Activated naive CD8-positive, alpha-beta T cell treated with anti-CD3 and anti-CD28 coated beads for 36 hours (primary cell): ENCODE data around the gene MINK1. TPM values are rescaled to one million over a fixed set of nuclear protein-coding genes. Genes with fewer than 3 reads are reported as not detected.
A peak's percentile ranks its signal among the peaks of the same experiment; 100 is the strongest.
"Not testable (repeated sequence)": the region's sequence is repeated elsewhere in the genome, so short reads cannot be mapped to it uniquely, and the experiment has no call there.

Experiments used
- DNase-seq: peaks from one replicate; pipeline ENCODE4 v3.0.0; 2021
- H3K27ac Mint-ChIP-seq: one replicate; pipeline ENCODE4 v1.8.0; 2022; ENCODE audit warnings: mild to moderate bottlenecking, moderate library complexity, mixed read lengths
- H3K27me3 Mint-ChIP-seq: one replicate; pipeline ENCODE4 v1.8.0; 2022; ENCODE audit warnings: mild to moderate bottlenecking, mixed read lengths
- H3K36me3 Mint-ChIP-seq: one replicate; pipeline ENCODE4 v1.8.0; 2021; ENCODE audit warnings: mild to moderate bottlenecking, mixed read lengths
- H3K4me1 Mint-ChIP-seq: one replicate; pipeline ENCODE4 v1.8.0; 2021; ENCODE audit warnings: mixed read lengths
- H3K4me3 Mint-ChIP-seq: one replicate; pipeline ENCODE4 v1.8.0; 2022; ENCODE audit warnings: mild to moderate bottlenecking, moderate library complexity, mixed read lengths
- H3K9me3 Mint-ChIP-seq: one replicate; pipeline ENCODE4 v1.8.0; 2022; ENCODE audit warnings: mixed read lengths
- total RNA-seq, 2 experiments: library from RNA; stranded (reverse); gene quantifications; one replicate each; pipeline ENCODE4 v1.2.3, GENCODE V29; 2021

The MINK1 gene
- total RNA-seq, 2 experiments from 2014 or later: 34.7 to 37.7 TPM

DNA sequence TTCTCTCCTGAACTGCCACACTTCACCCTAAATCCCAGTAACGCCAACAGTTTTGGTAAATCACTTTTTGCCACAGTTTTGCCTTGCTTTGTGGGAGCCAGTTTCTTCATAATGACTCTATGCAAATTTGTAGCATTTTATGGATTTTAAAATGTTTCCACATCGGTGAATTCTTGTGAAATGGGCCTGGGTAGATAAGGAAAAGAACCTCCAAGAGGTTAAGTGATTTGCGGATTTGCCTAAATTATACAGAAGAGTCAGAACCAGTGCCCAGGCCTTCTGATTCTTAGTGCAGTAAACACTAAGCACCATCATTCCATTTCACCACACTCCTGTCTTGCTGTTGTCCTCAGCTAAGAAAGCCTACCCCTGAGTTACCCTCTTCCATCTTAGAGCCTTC, 17.9 kb downstream of the MINK1 start:
- peaks cover 8% of the 10 kb centered on the region for H3K27me3 Mint-ChIP-seq
- peaks cover 14% of the 10 kb centered on the region for H3K4me1 Mint-ChIP-seq
- peaks cover 11% of the 10 kb centered on the region for H3K36me3 Mint-ChIP-seq
- H3K9me3 Mint-ChIP-seq: peaks cover 7% of the 10 kb centered on the region
- no peak for DNase-seq
- no peak overlapping the region for H3K27ac Mint-ChIP-seq
- no peak overlapping the region for H3K4me3 Mint-ChIP-seq

GRCh38 chr17:4852567-4853207, 19.5 kb downstream of the MINK1 start:
- peaks cover 14% of the 10 kb centered on the region for H3K36me3 Mint-ChIP-seq
- peaks cover 14% of the 10 kb centered on the region for H3K4me1 Mint-ChIP-seq
- H3K4me3 Mint-ChIP-seq: no peak overlapping the region
- peaks cover 7% of the 10 kb centered on the region for H3K9me3 Mint-ChIP-seq
- peak overlapping the region; percentile 50 for H3K27ac Mint-ChIP-seq
- DNase-seq: peak; percentile 14
- peaks cover 8% of the 10 kb centered on the region for H3K27me3 Mint-ChIP-seq

- Mint-ChIP-seq H3K27ac (peak overlapping the region; percentile 78), H3K4me1 (peaks cover 14% of the 10 kb centered on the region), H3K9me3 (peaks cover 7% of the 10 kb centered on the region), H3K36me3 (peaks cover 14% of the 10 kb centered on the region), H3K27me3 (peaks cover 8% of the 10 kb centered on the region), H3K4me3 (peak overlapping the region; percentile 26)
- DNase-seq: no peak
These were observed 20.1 kb downstream of the MINK1 start for GRCh38 chr17:4853208-4853671.

DNA sequence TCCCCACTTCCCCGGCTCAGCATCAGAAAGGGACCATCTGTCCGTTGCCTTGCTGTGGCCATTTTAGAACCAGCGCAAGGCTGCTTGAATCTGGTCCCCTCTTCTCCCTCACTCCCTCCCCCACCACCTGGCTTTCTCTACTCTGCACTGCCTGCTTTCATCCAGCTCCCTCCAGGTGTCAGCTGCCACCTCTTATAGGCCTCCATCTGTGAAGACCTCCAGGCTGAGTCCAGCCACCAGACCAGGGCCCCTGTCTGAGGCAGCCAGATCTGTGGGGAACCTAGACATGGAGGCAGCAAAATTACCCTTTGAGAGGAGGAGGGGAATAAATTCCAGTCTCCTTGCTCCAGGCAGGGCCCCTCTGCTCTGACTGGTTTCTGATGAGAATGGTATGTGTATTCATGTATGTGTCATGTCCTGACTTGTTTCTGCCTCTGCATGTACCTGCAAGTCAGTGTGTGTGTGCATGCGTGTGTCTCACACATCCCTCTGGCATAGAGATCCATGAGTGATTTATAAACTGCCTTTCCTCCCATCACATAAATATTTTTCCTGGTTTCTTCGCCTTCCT, 21.1 kb downstream of the MINK1 start:
- Mint-ChIP-seq H3K4me1 (peaks cover 14% of the 10 kb centered on the region), H3K4me3 (no peak overlapping the region), H3K27me3 (peaks cover 8% of the 10 kb centered on the region), H3K36me3 (peaks cover 14% of the 10 kb centered on the region), H3K9me3 (peaks cover 7% of the 10 kb centered on the region), H3K27ac (peak overlapping the region; percentile 58)
- DNase-seq: no peak

DNA sequence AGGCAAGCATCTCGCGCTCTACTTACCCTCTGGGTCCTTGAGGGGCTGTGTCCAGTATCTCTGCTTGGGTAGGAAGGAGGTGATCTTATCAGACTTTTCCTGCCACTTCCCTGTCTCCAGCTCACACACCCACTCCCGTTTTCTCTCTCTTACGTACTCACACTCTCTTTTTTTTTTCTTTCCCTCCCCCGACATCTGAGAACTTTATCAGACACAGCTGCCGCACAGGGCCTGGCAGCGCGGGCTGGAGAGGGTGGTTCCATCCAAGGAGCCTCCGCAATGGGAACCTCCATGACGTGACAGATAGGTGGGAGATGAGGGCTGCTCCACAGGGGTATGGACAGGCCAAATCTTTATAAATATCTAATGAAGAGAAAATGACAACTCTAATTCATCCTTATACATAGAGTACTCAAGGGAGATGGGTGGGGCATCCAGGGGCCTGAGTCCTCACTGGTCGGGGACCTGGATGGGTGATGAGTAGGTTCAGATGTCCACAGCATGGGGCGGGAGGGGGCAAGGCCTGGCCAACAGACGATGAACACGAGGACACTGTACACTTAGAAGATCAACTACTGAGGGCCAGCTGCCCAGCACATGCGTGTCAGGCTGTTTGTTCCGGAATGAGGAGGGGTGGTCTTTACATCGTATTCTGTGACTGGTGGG, 23.3 kb downstream of the MINK1 start:
- H3K27ac Mint-ChIP-seq: no peak overlapping the region
- H3K4me1 Mint-ChIP-seq: peaks cover 14% of the 10 kb centered on the region
- H3K36me3 Mint-ChIP-seq: peaks cover 10% of the 10 kb centered on the region
- no peak overlapping the region for H3K4me3 Mint-ChIP-seq
- H3K27me3 Mint-ChIP-seq: peaks cover 8% of the 10 kb centered on the region
- H3K9me3 Mint-ChIP-seq: peaks cover 7% of the 10 kb centered on the region
- no peak for DNase-seq

DNA sequence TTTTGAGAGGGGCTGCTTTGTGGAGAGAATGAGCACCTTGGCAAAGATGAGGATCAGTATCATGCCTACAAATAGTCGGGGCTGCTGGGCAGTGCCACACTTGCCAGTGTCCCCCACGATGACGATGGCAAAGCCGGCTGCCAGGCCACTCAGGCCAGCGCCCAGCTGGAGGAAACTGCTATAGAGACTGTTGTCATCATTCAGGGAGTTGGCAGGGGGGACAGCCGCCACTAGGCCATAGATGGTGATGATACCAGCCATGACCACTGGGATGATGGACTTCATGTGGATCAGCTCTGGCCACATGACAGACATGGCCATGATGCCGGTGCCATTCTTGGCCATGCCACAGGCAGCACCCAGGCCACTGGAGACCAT, 23.8 kb downstream of the MINK1 start:
- Mint-ChIP-seq H3K27ac (no peak overlapping the region), H3K9me3 (peaks cover 6% of the 10 kb centered on the region), H3K4me3 (no peak overlapping the region), H3K36me3 (peaks cover 9% of the 10 kb centered on the region), H3K27me3 (peaks cover 8% of the 10 kb centered on the region), H3K4me1 (peaks cover 14% of the 10 kb centered on the region)
- DNase-seq: no peak

DNA sequence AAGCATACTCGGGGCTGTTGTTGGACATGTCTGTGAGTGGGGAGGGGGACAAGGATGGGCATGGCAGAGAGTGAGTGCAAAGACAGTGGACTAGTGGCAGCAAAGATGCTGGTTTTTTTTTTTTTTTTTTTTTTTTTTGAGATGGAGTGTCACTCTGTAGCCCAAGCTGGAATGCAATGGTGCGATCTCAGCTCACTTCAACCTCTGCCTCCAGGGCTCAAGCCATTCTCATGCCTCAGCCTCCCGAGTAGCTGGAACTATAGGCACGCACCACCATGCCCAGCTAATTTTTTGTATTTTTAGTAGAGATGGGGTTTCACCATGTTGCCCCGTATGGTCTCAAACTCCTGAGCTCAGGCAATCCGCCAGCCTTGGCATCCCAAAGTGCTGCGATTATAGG, 24.2 kb downstream of the MINK1 start:
- H3K36me3 Mint-ChIP-seq, H3K4me3 Mint-ChIP-seq, H3K27me3 Mint-ChIP-seq, H3K9me3 Mint-ChIP-seq, H3K27ac Mint-ChIP-seq, DNase-seq: not testable (repeated sequence)
- H3K4me1 Mint-ChIP-seq: peaks cover 12% of the 10 kb centered on the region

DNA sequence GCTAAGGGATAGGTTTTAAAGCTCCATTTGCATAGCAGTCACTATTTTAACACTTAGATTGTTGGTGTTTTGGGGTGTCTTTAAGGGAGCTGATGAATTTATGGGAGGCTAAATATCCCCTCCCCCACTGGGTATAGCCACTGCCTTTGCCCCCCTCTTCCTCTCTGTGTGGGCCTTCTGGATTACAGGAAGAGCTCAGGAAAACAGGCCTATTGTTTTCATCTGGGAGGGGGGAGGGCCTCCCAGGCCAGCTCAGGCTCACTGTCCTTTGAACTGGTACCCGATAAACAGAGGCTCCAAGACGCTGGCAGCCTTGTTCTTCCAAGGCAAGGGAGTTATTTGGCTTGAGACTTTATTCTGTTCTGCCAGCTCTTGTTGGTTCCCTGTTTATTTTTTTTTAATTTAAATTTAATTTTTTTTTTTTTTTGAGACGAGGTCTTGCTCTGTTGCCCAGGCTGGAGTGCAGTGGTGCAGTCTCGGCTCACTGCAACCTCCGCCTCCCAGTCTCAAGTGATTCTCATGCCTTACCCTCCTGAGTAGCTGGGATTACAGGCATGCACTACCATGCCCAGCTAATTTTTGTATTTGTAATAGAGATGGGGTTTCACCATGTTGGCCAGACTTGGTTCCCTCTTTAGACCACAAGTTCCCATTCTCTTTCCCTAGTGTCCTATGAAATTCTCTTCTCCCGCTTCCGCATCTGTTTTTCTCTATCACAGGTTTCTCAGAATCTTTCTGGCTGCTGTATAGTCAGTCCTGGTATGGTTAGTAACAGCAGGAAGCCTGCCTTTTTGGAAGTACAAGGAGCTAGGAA, 25.1 kb downstream of the MINK1 start:
- no peak overlapping the region for H3K27ac Mint-ChIP-seq
- no peaks in the 10 kb centered on the region for H3K9me3 Mint-ChIP-seq
- peaks cover 2% of the 10 kb centered on the region for H3K27me3 Mint-ChIP-seq
- no peak for DNase-seq
- no peak overlapping the region for H3K4me3 Mint-ChIP-seq
- peaks cover 10% of the 10 kb centered on the region for H3K4me1 Mint-ChIP-seq
- H3K36me3 Mint-ChIP-seq: peaks cover 3% of the 10 kb centered on the region

- Mint-ChIP-seq H3K27me3 (no peaks in the 10 kb centered on the region), H3K4me3 (no peak overlapping the region), H3K27ac (no peak overlapping the region), H3K36me3 (peaks cover 3% of the 10 kb centered on the region), H3K9me3 (no peaks in the 10 kb centered on the region), H3K4me1 (peaks cover 8% of the 10 kb centered on the region)
- no peak for DNase-seq
These were observed 25.7 kb downstream of the MINK1 start for GRCh38 chr17:4858882-4859260.

DNA sequence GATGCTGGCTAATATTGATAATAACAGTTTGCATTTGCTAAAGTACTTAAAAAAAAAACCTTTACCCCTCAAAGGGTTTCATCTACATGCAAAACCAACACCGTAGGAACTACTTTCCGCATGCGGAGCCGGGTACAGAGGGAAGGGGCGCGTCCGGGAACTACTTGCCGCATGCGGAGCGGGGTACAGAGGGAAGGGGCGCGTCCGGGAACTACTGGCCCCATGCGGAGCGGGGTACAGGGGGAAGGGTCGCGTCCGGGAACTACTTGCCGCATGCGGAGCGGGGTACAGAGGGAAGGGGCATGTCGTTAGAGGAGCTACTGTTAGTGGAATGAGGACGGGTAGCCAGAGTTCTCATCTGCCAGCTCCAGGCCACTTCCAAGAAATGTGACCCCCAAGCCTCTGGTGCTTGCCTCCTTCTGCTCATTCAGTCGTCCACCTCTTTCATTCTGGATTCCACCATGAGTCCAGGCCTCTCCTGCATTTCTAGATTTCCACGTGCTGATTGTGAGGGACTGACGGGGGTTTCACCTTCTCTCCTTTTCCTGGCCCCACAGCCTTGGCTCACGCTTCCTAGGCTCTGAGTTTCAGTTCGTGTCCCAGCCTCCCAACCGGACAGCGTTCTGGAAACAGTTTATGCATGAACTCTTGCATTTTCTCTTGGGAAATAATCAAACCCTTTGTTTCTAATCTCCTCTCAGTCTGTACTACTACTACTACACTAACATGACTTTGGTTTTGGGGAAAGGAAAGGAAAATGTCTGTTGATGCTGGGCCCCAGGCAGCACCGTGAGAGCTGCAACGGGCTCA, 26.9 kb downstream of the MINK1 start:
- Mint-ChIP-seq H3K27me3 (no peaks in the 10 kb centered on the region), H3K27ac (no peak overlapping the region), H3K4me1 (peaks cover 2% of the 10 kb centered on the region), H3K9me3 (no peaks in the 10 kb centered on the region), H3K36me3 (peaks cover 3% of the 10 kb centered on the region), H3K4me3 (no peak overlapping the region)
- DNase-seq: no peak

GRCh38 chr17:4860651-4861050, 27.5 kb downstream of the MINK1 start:
- DNase-seq: no peak
- Mint-ChIP-seq H3K4me1 (peaks cover 2% of the 10 kb centered on the region), H3K27ac (no peak overlapping the region), H3K9me3 (no peaks in the 10 kb centered on the region), H3K36me3 (peaks cover 3% of the 10 kb centered on the region), H3K4me3 (no peak overlapping the region), H3K27me3 (no peaks in the 10 kb centered on the region)

GRCh38 chr17:4861052-4861451, 27.9 kb downstream of the MINK1 start:
- Mint-ChIP-seq H3K27me3 (no peaks in the 10 kb centered on the region), H3K27ac (no peak overlapping the region)

DNA sequence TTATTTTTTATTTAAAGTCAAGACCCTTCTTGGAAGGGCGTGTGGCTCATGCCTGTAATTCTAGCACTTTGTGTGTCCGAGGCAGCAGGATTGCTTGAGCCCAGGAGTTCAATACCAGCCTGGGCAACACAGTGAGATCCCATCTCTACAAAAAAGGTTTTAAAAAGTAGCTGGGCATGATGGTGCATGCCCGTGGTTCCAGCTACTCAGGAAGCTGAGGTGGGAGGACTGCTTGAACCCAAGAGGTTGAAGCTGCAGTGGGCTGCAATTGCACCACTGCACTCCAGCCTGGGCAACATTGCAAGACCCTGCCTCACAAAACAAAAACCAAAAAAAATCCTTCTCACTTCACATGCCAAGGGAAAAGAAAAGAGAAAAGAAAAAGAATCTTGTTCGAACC, 29.6 kb downstream of the MINK1 start:
- H3K4me1 Mint-ChIP-seq: peaks cover 2% of the 10 kb centered on the region
- no peak overlapping the region for H3K4me3 Mint-ChIP-seq
- no peaks in the 10 kb centered on the region for H3K36me3 Mint-ChIP-seq
- H3K9me3 Mint-ChIP-seq: no peaks in the 10 kb centered on the region
- DNase-seq: no peak
- H3K27ac Mint-ChIP-seq: no peak overlapping the region
- H3K27me3 Mint-ChIP-seq: no peaks in the 10 kb centered on the region

More at GRCh38 chr17:4861052-4861451, 27.9 kb downstream of the MINK1 start:
- H3K4me1 Mint-ChIP-seq: peaks cover 2% of the 10 kb centered on the region
- no peaks in the 10 kb centered on the region for H3K9me3 Mint-ChIP-seq
- no peak overlapping the region for H3K4me3 Mint-ChIP-seq
- no peak for DNase-seq
- H3K36me3 Mint-ChIP-seq: peaks cover 3% of the 10 kb centered on the region

GRCh38 chr17:4863321-4863720, 30.2 kb downstream of the MINK1 start:
- peaks cover 2% of the 10 kb centered on the region for H3K4me1 Mint-ChIP-seq
- H3K36me3 Mint-ChIP-seq: no peaks in the 10 kb centered on the region
- no peak for DNase-seq
- no peaks in the 10 kb centered on the region for H3K9me3 Mint-ChIP-seq
- H3K27ac Mint-ChIP-seq: no peak overlapping the region
- no peak overlapping the region for H3K4me3 Mint-ChIP-seq
- H3K27me3 Mint-ChIP-seq: no peaks in the 10 kb centered on the region
